ENCODE measurements around the gene PDE4D. TPM values are rescaled to one million over a fixed set of nuclear protein-coding genes. Genes with fewer than 3 reads are reported as not detected.

The PDE4D gene
- total RNA-seq, 1 experiment from 2014 or later: 2.1 TPM

DNA sequence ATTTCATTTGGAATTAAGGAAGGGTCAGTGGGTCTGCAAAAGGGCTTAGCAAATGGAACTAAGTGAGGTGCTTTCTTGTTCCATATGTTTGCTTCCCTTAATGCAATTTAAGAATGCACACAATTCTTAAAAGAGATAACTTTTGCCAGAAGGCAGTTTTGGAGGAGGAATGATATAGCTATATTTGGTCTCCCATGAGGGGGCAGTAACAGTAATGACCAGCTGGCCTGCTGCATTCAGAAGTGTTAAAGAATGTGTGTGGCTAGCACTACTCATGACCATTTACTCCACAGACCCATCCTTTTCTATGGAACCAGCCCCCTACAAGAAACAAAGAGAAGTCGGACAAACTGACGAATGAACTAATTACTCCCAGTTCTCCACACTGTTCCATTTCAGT, 671.8 kb downstream of the PDE4D start:
- H3K27me3 ChIP-seq (ENCODE audit: insufficient read depth, low read length): no peaks in the 10 kb centered on the region
- H3T11ph ChIP-seq (ENCODE audit: low read length): no peak overlapping the region
- 0 out of 2 replicates have a peak, but pooled peaks cover 3% of the 10 kb centered on the region for H3K4me1 ChIP-seq (ENCODE audit: insufficient read depth, low read length)
- H3K9me3 ChIP-seq (ENCODE audit: control insufficient read depth, low read depth, low read length): no peaks in the 10 kb centered on the region
- H3K18ac ChIP-seq (ENCODE audit: insufficient read length, low read depth, low read length): no peak overlapping the region
- Mint-ChIP-seq H3K27me3 (ENCODE audit: low read depth) (no peaks in the 10 kb centered on the region; the same call in 1 of the 2 replicates), H3K9me3 (peaks cover 3 to 4% of the 10 kb centered on the region in 2 experiments; a peak in 4 of 5 replicates), H3K4me1 (peaks cover 0 to 3% of the 10 kb centered on the region in 2 experiments; a peak in 1 of 4 replicates), H3K4me3 (no peak overlapping the region), H3K36me3 (ENCODE audit: insufficient read depth in 1 of 3, low read depth in 3 of 3) (peaks cover 0 to 5% (median 0%) of the 10 kb centered on the region in 3 experiments; a peak in 1 of 7 replicates), H3K27ac (no peak overlapping the region)
- no peak overlapping the region for H3K9ac ChIP-seq (ENCODE audit: extremely low read depth, insufficient read length, low read length)
- H2BK20ac ChIP-seq (ENCODE audit: low read depth, low read length, poor library complexity, severe bottlenecking): no peak overlapping the region
- no peak overlapping the region for H4K5ac ChIP-seq (ENCODE audit: insufficient read length, low read depth, low read length)
- no peak overlapping the region for H2BK5ac ChIP-seq (ENCODE audit: insufficient read length, low read length)
- no peak overlapping the region for H3K4me2 ChIP-seq (ENCODE audit: insufficient read depth, insufficient read length, low read length)
- TF ChIP-seq, protein P1, sequence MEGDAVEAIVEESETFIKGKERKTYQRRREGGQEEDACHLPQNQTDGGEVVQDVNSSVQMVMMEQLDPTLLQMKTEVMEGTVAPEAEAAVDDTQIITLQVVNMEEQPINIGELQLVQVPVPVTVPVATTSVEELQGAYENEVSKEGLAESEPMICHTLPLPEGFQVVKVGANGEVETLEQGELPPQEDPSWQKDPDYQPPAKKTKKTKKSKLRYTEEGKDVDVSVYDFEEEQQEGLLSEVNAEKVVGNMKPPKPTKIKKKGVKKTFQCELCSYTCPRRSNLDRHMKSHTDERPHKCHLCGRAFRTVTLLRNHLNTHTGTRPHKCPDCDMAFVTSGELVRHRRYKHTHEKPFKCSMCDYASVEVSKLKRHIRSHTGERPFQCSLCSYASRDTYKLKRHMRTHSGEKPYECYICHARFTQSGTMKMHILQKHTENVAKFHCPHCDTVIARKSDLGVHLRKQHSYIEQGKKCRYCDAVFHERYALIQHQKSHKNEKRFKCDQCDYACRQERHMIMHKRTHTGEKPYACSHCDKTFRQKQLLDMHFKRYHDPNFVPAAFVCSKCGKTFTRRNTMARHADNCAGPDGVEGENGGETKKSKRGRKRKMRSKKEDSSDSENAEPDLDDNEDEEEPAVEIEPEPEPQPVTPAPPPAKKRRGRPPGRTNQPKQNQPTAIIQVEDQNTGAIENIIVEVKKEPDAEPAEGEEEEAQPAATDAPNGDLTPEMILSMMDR (conservative IDR thresholded peaks at IDR 0.05): no peak; the same call in 2 of the 3 replicates
- H3K27ac ChIP-seq (ENCODE audit: insufficient read length, low read depth, low read length): no peak overlapping the region
- no peaks in the 10 kb centered on the region for H3K23me2 ChIP-seq (ENCODE audit: insufficient read length, low read depth, low read length, poor library complexity, severe bottlenecking)
- no peaks in the 10 kb centered on the region for H3K79me2 ChIP-seq (ENCODE audit: insufficient read depth, low read length)
- H4K20me1 ChIP-seq (ENCODE audit: control insufficient read depth, insufficient read depth, insufficient read length): no peaks in the 10 kb centered on the region
- no peak overlapping the region for H4K91ac ChIP-seq (ENCODE audit: insufficient read length, low read depth, low read length)
- DNase-seq: no peak
- no peak overlapping the region for H2AFZ ChIP-seq (ENCODE audit: low read length)
- WGBS (ENCODE audit: extremely low coverage, insufficient read length, low lambda C conversion rate): no CpG with 5 or more reads among the region's 2 CpGs
- H2AK5ac ChIP-seq (ENCODE audit: insufficient read length, low read length): no peak overlapping the region
- H3K79me1 ChIP-seq (ENCODE audit: insufficient read depth, low read depth, low read length, poor library complexity, severe bottlenecking): no peaks in the 10 kb centered on the region
- H4K8ac ChIP-seq (replicated peaks; ENCODE audit: insufficient read length, low read depth, low read length): no peak overlapping the region
- H2BK15ac ChIP-seq (ENCODE audit: low read depth, low read length): no peak overlapping the region
- no peak overlapping the region for H3K14ac ChIP-seq (ENCODE audit: insufficient read depth, low read length)
- H2BK12ac ChIP-seq (ENCODE audit: insufficient read length, low read depth, low read length): no peak overlapping the region
- no peak overlapping the region for H2BK120ac ChIP-seq (ENCODE audit: low read depth, low read length, poor library complexity, severe bottlenecking)
- H3K23ac ChIP-seq (ENCODE audit: insufficient read length, low read depth, low read length): no peak overlapping the region
- H3K4ac ChIP-seq (ENCODE audit: low read depth, low read length): no peak overlapping the region
- no peak overlapping the region for H3K56ac ChIP-seq (ENCODE audit: insufficient read length, low read depth, low read length)
